Left lung (tissue), 14 donors: ENCODE data around the gene PGF. TPM values are rescaled to one million over a fixed set of nuclear protein-coding genes. Genes with fewer than 3 reads are reported as not detected.

ENCODE experiments used
- ATAC-seq: fragments of 200-7000 bp; cut with Tn5 transposase; one replicate; pipeline ENCODE4 v1.9.1; 2020; ENCODE audit warnings: moderate library complexity
- DNase-seq, 4 donors: peaks; one replicate each; pipeline ENCODE4 v3.0.0-alpha.2; 2013 to 2020
- H3K27ac ChIP-seq, 2 donors: fragments of 200-600 bp; sonication (generic) in 1 of 2; one replicate each; pipeline versions ENCODE4 v1.5.0 to v1.8.0; 2020 to 2021
- H3K27me3 ChIP-seq, 2 donors: fragments of 200-600 bp; sonication (generic) in 1 of 2; one replicate each; pipeline versions ENCODE4 v1.5.0 to v1.8.0; 2020 to 2021
- H3K36me3 ChIP-seq, 2 donors: fragments of 200-600 bp; sonication (generic) in 1 of 2; one replicate each; pipeline versions ENCODE4 v1.5.0 to v1.8.0; 2020 to 2021
- H3K4me1 ChIP-seq, 2 donors: fragments of 200-600 bp; one replicate each; pipeline ENCODE4 v1.8.0; 2021
- H3K4me3 ChIP-seq, 2 donors: fragments of 200-600 bp; sonication (generic) in 1 of 2; one replicate each; pipeline versions ENCODE4 v1.5.0 to v1.8.0; 2020 to 2021; ENCODE audit warnings: mild to moderate bottlenecking in 1 of 2
- H3K9me3 ChIP-seq, 2 donors: fragments of 200-600 bp; sonication (generic) in 1 of 2; one replicate each; pipeline versions ENCODE4 v1.5.0 to v1.8.0; 2020 to 2021
- intact Hi-C, 2 donors: fragments of 100-400 bp; cut with DNase I; formaldehyde crosslinking; loops; one replicate each; pipeline versions ENCODE4 v1.11.2 to v1.14.2; 2022
- long read RNA-seq, 12 donors: library from polyadenylated mRNA in 2 of 12; unstranded in 2 of 12; transcript quantifications; one replicate each; pipeline ENCODE4 v2.0.0 and lab custom pipeline, GENCODE V29; 2019 to 2026
- polyA plus RNA-seq, 6 donors: library from polyadenylated mRNA; unstranded; fragments of 120-200 nt; gene quantifications; one replicate each; pipeline ENCODE4 v1.2.1, GENCODE V29; 2013; ENCODE audit not compliant: insufficient read length in 6 of 6
- total RNA-seq, 2 donors: library from RNA; stranded (reverse); fragmentation: NEBNext Ultra II Directional; extraction: Animal tissue kit (Norgen Biotek cat#: 25700); gene quantifications; one replicate each; pipeline ENCODE4 v1.2.1, GENCODE V29; 2021
- TF ChIP-seq, protein P1 (sequence below), 2 donors: fragments of 200-600 bp; sonication (generic) in 1 of 2; IDR thresholded peaks; one replicate each; pipeline versions ENCODE4 v1.5.0 to v1.8.0; 2021; ENCODE audit warnings: antibody characterized with exemption in 2 of 2
- donor health status: DM: no; HTN: yes; CAD: no.
- donor health status: DM: no; HTN: no; CAD: no.

Gene PGF
- total RNA-seq = 1 to 10 TPM; 3.4 to 4.6 TPM
- 10 to 100 TPM; 12.3 to 18.6 (median 14.0) TPM for polyA plus RNA-seq
- long read RNA-seq, donor 1, transcript PGF-203 (6 exons, 1,699 nt) = major isoform, 5 of 5 reads
- long read RNA-seq, donor 1, partial matches to known transcripts = 0 of 5 reads
- long read RNA-seq, donor 1, other reads (novel, unspliced or antisense) = 0 of 5 reads
- long read RNA-seq, donor 2, transcript PGF-203 (6 exons, 1,699 nt) = major isoform, 5 of 11 reads
- long read RNA-seq, donor 2, partial matches to known transcripts = 0 of 11 reads
- long read RNA-seq, donor 2, other reads (novel, unspliced or antisense) = 0 of 11 reads
- long read RNA-seq, donor 3, partial matches to known transcripts = 0 of 5 reads
- long read RNA-seq, donor 3, other reads (novel, unspliced or antisense) = 0 of 5 reads
- long read RNA-seq, donor 4, transcript PGF-203 (6 exons, 1,699 nt) = major isoform, 9 of 13 reads
- long read RNA-seq, donor 4, partial matches to known transcripts = 0 of 13 reads
- long read RNA-seq, donor 4, other reads (novel, unspliced or antisense) = 0 of 13 reads
- long read RNA-seq, donor 5, partial matches to known transcripts = 0 of 4 reads
- long read RNA-seq, donor 5, other reads (novel, unspliced or antisense) = 0 of 4 reads
- long read RNA-seq, donor 6, partial matches to known transcripts = 0 of 5 reads
- long read RNA-seq, donor 6, other reads (novel, unspliced or antisense) = 0 of 5 reads
- long read RNA-seq, donor 7, transcript PGF-203 (6 exons, 1,699 nt) = major isoform, 5 of 6 reads
- long read RNA-seq, donor 7, partial matches to known transcripts = 0 of 6 reads
- long read RNA-seq, donor 7, other reads (novel, unspliced or antisense) = 0 of 6 reads
- long read RNA-seq, donor 8, partial matches to known transcripts = 0 of 6 reads
- long read RNA-seq, donor 8, other reads (novel, unspliced or antisense) = 0 of 6 reads
- long read RNA-seq, donor 9 = 0 reads
- long read RNA-seq, donor 10, transcript PGF-203 (6 exons, 1,699 nt) = major isoform, 5 of 12 reads
- long read RNA-seq, donor 10, partial matches to known transcripts = 1 of 12 reads
- long read RNA-seq, donor 10, other reads (novel, unspliced or antisense) = 2 of 12 reads
- long read RNA-seq, donor 11 = 0 reads
- long read RNA-seq, donor 12, transcript PGF-203 (6 exons, 1,699 nt) = major isoform, 6 of 9 reads
- long read RNA-seq, donor 12, partial matches to known transcripts = 0 of 9 reads
- long read RNA-seq, donor 12, other reads (novel, unspliced or antisense) = 0 of 9 reads

DNA sequence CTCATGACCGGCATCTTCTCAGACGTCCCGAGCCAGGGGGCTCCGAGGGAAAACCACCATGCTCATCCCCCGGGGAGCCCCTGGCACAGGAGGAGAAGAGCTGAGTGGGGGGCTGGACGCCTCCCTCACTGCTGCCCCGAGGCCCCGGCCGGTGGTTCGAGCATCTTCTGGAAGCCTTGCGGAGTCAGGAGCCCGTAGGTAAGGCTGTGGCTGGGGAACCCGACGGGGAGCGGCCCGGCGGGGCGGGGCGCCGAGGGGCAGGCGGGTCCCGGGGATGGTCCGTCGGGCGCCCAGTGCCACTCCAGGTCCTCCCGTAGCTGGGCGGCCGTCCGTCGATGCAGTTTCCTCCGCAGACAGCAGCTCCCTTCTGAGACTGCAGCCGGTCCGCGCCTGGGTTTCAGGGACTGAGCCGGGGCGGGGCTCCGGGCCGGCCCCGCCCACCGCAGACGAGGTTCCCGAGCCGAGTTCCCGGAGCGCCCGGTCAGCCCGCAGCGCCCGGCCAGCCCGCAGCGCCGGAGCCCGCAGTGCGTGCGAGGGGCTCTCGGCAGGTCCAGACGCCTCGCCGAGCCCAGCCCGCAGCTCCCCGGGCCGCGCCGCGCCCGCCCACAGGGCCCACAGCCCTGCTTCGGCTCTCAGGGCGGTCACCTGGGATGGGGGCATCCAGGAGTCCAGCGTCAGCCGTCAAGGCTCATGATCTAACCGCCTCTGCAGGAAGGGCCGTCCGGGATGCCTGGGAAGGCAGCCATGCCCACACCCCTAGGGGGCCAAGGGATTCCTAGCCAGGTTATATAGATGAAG is at the start of gene PGF:
Gene PGF, minus strand, starts transcription at position 369 of the 798 bp plus-strand sequence. Its CDS starts 355 bp downstream, at position 14.
- TF ChIP-seq, protein P1, sequence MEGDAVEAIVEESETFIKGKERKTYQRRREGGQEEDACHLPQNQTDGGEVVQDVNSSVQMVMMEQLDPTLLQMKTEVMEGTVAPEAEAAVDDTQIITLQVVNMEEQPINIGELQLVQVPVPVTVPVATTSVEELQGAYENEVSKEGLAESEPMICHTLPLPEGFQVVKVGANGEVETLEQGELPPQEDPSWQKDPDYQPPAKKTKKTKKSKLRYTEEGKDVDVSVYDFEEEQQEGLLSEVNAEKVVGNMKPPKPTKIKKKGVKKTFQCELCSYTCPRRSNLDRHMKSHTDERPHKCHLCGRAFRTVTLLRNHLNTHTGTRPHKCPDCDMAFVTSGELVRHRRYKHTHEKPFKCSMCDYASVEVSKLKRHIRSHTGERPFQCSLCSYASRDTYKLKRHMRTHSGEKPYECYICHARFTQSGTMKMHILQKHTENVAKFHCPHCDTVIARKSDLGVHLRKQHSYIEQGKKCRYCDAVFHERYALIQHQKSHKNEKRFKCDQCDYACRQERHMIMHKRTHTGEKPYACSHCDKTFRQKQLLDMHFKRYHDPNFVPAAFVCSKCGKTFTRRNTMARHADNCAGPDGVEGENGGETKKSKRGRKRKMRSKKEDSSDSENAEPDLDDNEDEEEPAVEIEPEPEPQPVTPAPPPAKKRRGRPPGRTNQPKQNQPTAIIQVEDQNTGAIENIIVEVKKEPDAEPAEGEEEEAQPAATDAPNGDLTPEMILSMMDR (IDR thresholded peaks at IDR 0.05) = no peak
- no peak within 1 kb of the TSS for H3K27ac ChIP-seq
- H3K4me3 ChIP-seq = peak within 1 kb of the TSS; percentile 38 to 48
- H3K36me3 ChIP-seq = no peaks in the 10 kb centered on the region
- ATAC-seq (peak; percentile 93), DNase-seq (peak in 3 of 4 donors; percentile 73 to 95 (median 76))
- intact Hi-C loops = no loop called here
- H3K27me3 ChIP-seq = peaks cover 0 to 45% of the 10 kb centered on the region in 2 donors
- peaks cover 5 to 16% of the 10 kb centered on the region in 2 donors for H3K4me1 ChIP-seq
- H3K9me3 ChIP-seq = no peaks in the 10 kb centered on the region

DNA sequence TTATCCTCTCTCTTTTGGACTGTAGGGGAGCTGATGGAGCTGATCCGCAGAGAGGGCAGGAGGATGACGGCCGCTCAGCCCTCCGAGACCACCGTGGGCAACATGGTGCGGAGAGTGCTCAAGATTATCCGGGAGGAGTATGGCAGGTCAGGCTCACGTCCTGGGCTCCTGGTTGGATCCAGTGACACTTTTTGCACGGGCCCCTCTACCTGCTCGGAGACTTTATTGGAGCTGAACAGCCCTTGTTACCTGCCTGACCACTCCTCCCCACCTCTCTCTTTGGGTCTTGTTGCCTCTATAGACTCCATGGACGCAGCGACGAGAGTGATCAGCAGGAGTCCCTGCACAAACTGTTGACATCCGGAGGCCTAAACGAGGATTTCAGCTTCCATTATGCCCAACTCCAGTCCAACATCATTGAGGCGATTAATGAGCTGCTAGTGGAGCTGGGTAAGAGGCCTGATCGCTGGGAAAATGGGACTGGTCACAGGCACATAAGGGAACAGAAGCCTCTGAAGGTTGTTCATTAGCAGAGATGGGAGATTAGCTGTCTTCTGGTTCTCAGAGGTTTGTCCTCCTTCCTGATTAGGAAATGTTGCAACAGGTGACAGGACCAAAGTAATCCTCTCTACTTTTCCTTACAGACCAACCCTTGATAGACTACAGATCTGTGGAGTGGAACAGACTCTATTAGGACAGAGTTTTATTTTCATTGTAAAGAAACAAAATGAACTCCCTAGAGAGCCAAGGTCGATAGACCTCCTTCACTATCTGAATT is 48.0 kb upstream of the PGF start:
- no peaks in the 10 kb centered on the region for H3K27me3 ChIP-seq
- intact Hi-C loops = no loop called here
- peak overlapping the region; percentile 92 to 94 for H3K4me3 ChIP-seq
- peaks cover 0 to 37% of the 10 kb centered on the region in 2 donors for H3K36me3 ChIP-seq
- peak overlapping the region; percentile 86 to 88 for H3K27ac ChIP-seq
- peaks cover 10 to 23% of the 10 kb centered on the region in 2 donors for H3K4me1 ChIP-seq
- ATAC-seq (no peak), DNase-seq (no peak)
- TF ChIP-seq, protein P1 (IDR thresholded peaks at IDR 0.05) = no peak
- H3K9me3 ChIP-seq = no peaks in the 10 kb centered on the region

DNA sequence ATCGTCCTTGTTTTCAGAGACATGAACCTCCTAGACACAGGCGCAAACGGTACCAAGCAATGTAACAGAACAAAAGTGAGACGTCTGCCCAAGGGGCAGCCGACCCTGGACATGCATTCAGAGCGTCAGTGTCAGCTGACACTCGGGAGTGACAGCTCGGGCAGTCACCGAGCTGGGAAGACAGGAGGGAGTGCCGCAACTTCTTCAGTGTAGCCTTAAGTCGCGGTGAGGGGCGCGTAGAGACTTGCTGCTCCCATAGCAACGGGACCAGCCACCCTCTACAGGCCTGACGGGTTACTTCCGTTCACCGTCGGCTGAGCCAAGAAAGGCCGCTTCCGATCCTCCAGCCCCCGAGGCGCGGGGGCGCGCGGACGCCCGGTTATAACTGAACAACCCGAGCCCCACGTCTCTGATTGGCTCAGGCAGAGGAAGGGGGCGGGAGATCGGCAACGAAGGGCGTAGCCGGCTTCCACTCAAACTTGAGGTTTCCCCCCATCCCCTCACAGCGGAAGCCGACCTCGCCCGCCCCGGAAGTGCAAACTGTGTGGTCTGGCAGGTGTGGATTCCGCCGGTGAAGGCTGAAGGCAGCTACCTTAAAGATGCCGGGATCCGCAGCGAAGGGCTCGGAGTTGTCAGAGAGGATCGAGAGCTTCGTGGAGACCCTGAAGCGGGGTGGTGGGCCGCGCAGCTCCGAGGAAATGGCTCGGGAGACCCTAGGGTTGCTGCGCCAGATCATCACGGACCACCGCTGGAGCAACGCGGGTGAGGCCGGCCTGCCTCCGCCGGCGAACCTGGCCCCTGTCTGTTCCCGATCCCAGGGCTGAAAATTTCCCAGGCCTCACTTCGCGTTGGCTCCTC is 47.2 kb upstream of the PGF start, which contains the start of gene EIF2B2:
Gene EIF2B2, plus strand, starts transcription at position 530 of the 858 bp plus-strand sequence. Its CDS starts 70 bp downstream, at position 600.
- Histone ChIP-seq H3K36me3 (peaks cover 0 to 29% of the 10 kb centered on the region in 2 donors), H3K9me3 (no peaks in the 10 kb centered on the region), H3K27ac (peak within 1 kb of the TSS; percentile 86 to 88), H3K4me1 (peaks cover 10 to 23% of the 10 kb centered on the region in 2 donors), H3K27me3 (no peaks in the 10 kb centered on the region), H3K4me3 (peak within 1 kb of the TSS; percentile 92 to 94)
- intact Hi-C loops = no loop called here
- DNase-seq (peak; percentile 95 to 99 (median 98)), ATAC-seq (peak; percentile 100)
- TF ChIP-seq, protein P1 (IDR thresholded peaks at IDR 0.05) = peak in 1 of 2 donors; percentile 33
